LNCaP clone FGC (cell line): ENCODE results near the gene SOX4.

Source experiments
- DNase-seq: peaks from one replicate; pipeline ENCODE4 v3.0.0-alpha.2; 2011; ENCODE audit warnings: low read depth
- H3K4me3 ChIP-seq: 2 replicates; pipeline ENCODE4 v1.5.1; 2011; ENCODE audit warnings: mild to moderate bottlenecking, low read depth, low read length, control low read depth
- TF ChIP-seq, protein P1 (sequence below): IDR thresholded peaks from 2 replicates; pipeline ENCODE4 v1.5.1; 2012; ENCODE audit warnings: mild to moderate bottlenecking; ENCODE audit not compliant: control insufficient read depth, insufficient read depth; ENCODE audit errors: extremely low read depth

The SOX4 gene

GRCh38 chr6:21587961-21588480, 5.5 kb upstream of the SOX4 start:
- no peak for DNase-seq
- peak overlapping the region; percentile 55 for H3K4me3 ChIP-seq
- TF ChIP-seq, protein P1, sequence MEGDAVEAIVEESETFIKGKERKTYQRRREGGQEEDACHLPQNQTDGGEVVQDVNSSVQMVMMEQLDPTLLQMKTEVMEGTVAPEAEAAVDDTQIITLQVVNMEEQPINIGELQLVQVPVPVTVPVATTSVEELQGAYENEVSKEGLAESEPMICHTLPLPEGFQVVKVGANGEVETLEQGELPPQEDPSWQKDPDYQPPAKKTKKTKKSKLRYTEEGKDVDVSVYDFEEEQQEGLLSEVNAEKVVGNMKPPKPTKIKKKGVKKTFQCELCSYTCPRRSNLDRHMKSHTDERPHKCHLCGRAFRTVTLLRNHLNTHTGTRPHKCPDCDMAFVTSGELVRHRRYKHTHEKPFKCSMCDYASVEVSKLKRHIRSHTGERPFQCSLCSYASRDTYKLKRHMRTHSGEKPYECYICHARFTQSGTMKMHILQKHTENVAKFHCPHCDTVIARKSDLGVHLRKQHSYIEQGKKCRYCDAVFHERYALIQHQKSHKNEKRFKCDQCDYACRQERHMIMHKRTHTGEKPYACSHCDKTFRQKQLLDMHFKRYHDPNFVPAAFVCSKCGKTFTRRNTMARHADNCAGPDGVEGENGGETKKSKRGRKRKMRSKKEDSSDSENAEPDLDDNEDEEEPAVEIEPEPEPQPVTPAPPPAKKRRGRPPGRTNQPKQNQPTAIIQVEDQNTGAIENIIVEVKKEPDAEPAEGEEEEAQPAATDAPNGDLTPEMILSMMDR, result no peak

GRCh38 chr6:21588481-21589351, 4.8 kb upstream of the SOX4 start:
- peak overlapping the region; percentile 55 for H3K4me3 ChIP-seq
- TF ChIP-seq, protein P1, result no peak
- DNase-seq, result peak; percentile 80

GRCh38 chr6:21589352-21590345, 3.9 kb upstream of the SOX4 start:
- no peak for DNase-seq
- H3K4me3 ChIP-seq, result peak overlapping the region; percentile 55
- TF ChIP-seq, protein P1, result peak; percentile 91

DNA sequence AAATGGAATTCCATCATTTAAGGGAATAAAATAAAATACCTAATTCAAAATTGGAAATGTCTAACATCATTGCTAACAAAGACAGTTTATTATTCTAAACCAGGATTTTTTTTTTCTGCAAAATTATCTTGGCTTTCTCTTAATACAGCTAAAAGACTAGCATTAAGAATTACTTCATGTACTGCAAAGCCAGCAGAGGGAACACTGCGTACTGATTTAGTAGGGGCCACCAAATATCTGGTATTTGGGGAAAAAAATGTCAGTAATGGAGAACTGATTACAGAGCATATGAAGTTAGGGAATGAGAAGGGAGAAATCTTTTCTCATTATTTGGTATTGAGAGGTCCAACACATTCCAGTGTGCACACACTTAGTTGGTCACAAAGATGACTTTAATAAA, 3.2 kb upstream of the SOX4 start:
- TF ChIP-seq, protein P1, result no peak

DNA sequence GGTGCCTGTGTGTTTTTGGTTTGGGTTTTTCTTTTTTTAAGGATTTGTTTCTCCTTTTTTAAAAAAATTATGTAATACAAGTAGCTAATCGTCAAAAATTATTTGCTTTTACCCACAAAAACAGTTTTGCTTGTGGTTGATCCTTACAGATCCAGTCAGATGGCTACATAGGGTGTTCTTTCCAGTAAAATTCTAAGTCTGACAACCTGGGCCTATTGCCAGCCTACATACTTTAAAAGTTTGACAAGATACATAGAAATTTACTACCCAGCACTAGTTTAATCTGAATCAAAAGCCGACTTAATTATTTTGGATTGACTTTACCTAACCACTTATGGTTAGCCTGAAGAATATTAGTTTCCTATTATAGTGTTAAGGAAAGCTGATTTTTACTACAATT, 2.1 kb upstream of the SOX4 start:
- no peak overlapping the region for H3K4me3 ChIP-seq
- TF ChIP-seq, protein P1, result no peak
- no peak for DNase-seq

More for the DNA sequence above, 3.2 kb upstream of the SOX4 start:
- no peak overlapping the region for H3K4me3 ChIP-seq
- DNase-seq, result no peak

- DNase-seq, result no peak
- peak overlapping the region; percentile 77 for H3K4me3 ChIP-seq
These were observed 598 bp upstream of the SOX4 start for GRCh38 chr6:21592953-21593352.

More at GRCh38 chr6:21592953-21593352, 598 bp upstream of the SOX4 start:
- TF ChIP-seq, protein P1, result no peak
